Mucosa of descending colon (tissue), 3 donors: Measurements from ENCODE around the gene LRRFIP1. TPM values are rescaled to one million over a fixed set of nuclear protein-coding genes. Genes with fewer than 3 reads are reported as not detected.

ENCODE experiments used
- ATAC-seq: fragments of 200-7000 bp; cut with Tn5 transposase; one replicate; pipeline ENCODE4 v1.9.1; 2020; ENCODE audit warnings: mild to moderate bottlenecking, moderate library complexity
- DNase-seq, 3 donors: peaks; one replicate each; pipeline ENCODE4 v3.0.0-alpha.2; 2020
- H3K36me3 ChIP-seq: fragments of 200-600 bp; one replicate; pipeline ENCODE4 v1.8.0; 2021; ENCODE audit warnings: low read depth, mild to moderate bottlenecking
- H3K4me1 ChIP-seq: fragments of 200-600 bp; one replicate; pipeline ENCODE4 v1.8.0; 2021; ENCODE audit warnings: low read depth, mild to moderate bottlenecking
- H3K4me3 ChIP-seq: fragments of 200-600 bp; one replicate; pipeline ENCODE4 v1.8.0; 2021; ENCODE audit warnings: mild to moderate bottlenecking
- H3K9me3 ChIP-seq: fragments of 200-600 bp; one replicate; pipeline ENCODE4 v1.8.0; 2021; ENCODE audit warnings: mild to moderate bottlenecking
- CTCF ChIP-seq: fragments of 200-600 bp; IDR thresholded peaks from one replicate; pipeline ENCODE4 v1.8.0; 2022; ENCODE audit warnings: antibody characterized with exemption, mild to moderate bottlenecking
- intact Hi-C, 2 donors: fragments of 100-400 bp; cut with DNase I in 1 of 2; cut with micrococcal nuclease in 1 of 2; formaldehyde crosslinking; loops; one replicate each; pipeline versions ENCODE4 v1.11.0 to v1.11.1; 2022; cut with DNase I, micrococcal nuclease
- total RNA-seq, 3 donors: library from RNA; stranded (reverse); fragmentation: NEBNext Ultra II Directional in 2 of 3; extraction: Animal tissue kit (Norgen Biotek cat#: 25700) in 2 of 3; gene quantifications; one replicate each; pipeline versions ENCODE4 v1.2.1 to v1.2.4, GENCODE V29; 2021 to 2023
- donor health status: DM: no; HTN: no; CAD: no; lungs with moderate emphysema.
- donor health status: DM: no; HTN: no; CAD: no.
- donor health status: DM: no; HTN: yes; CAD: no.

Gene LRRFIP1
- total RNA-seq, 3 donors from 2014 or later, result 114 to 157 (median 120) TPM

- DNase-seq, result no peak
- Histone ChIP-seq H3K4me1 (peaks cover 17% of the 10 kb centered on the region), H3K4me3 (no peak overlapping the region), H3K36me3 (no peaks in the 10 kb centered on the region), H3K9me3 (no peaks in the 10 kb centered on the region)
- TF ChIP-seq CTCF, result no peak
- no peak for ATAC-seq
- intact Hi-C loops, result no loop called here
Observed at GRCh38 chr2:237716011-237716410, 88.6 kb downstream of the LRRFIP1 start.

GRCh38 chr2:237717366-237718276, 90.2 kb downstream of the LRRFIP1 start:
- intact Hi-C loops, result no loop called here
- ATAC-seq, result no peak
- DNase-seq, result no peak

GRCh38 chr2:237718277-237718634, 90.9 kb downstream of the LRRFIP1 start:
- no peak for DNase-seq
- no peak for TF ChIP-seq CTCF
- ATAC-seq, result no peak
- Histone ChIP-seq H3K9me3 (no peaks in the 10 kb centered on the region), H3K4me3 (no peak overlapping the region), H3K4me1 (peaks cover 17% of the 10 kb centered on the region), H3K36me3 (no peaks in the 10 kb centered on the region)
- intact Hi-C loops, result no loop called here

More at GRCh38 chr2:237717366-237718276, 90.2 kb downstream of the LRRFIP1 start:
- peaks cover 17% of the 10 kb centered on the region for H3K4me1 ChIP-seq
- H3K4me3 ChIP-seq, result no peak overlapping the region
- TF ChIP-seq CTCF, result no peak
- no peaks in the 10 kb centered on the region for H3K36me3 ChIP-seq
- H3K9me3 ChIP-seq, result no peaks in the 10 kb centered on the region

GRCh38 chr2:237720444-237720843, 93.1 kb downstream of the LRRFIP1 start:
- DNase-seq, result no peak
- TF ChIP-seq CTCF, result no peak
- Histone ChIP-seq H3K4me1 (peaks cover 20% of the 10 kb centered on the region), H3K9me3 (no peaks in the 10 kb centered on the region), H3K4me3 (no peak overlapping the region), H3K36me3 (no peaks in the 10 kb centered on the region)
- ATAC-seq, result no peak
- intact Hi-C loops, result no loop called here

- Histone ChIP-seq H3K4me1 (peaks cover 20% of the 10 kb centered on the region), H3K9me3 (no peaks in the 10 kb centered on the region), H3K4me3 (no peak overlapping the region), H3K36me3 (no peaks in the 10 kb centered on the region)
- DNase-seq (no peak), ATAC-seq (no peak)
- intact Hi-C loops, result no loop called here
- TF ChIP-seq CTCF, result no peak
Observed at GRCh38 chr2:237720957-237721356, 93.6 kb downstream of the LRRFIP1 start.
